Amniotic epithelial cell (primary cell): ENCODE results near the gene FOXL2NB.

Experiments
- DNase-seq: peaks from one replicate; pipeline ENCODE4 v3.0.0-alpha.2; 2010; ENCODE audit warnings: low read depth

FOXL2NB gene

GRCh38 chr3:138945709-138946662 lies 1.0 kb upstream of the FOXL2NB start:
- DNase-seq, result no peak

GRCh38 chr3:138947495-138948121 lies 591 bp downstream of the FOXL2NB start:
- no peak for DNase-seq

- no peak for DNase-seq
These were observed 1.5 kb downstream of the FOXL2NB start for GRCh38 chr3:138948371-138949001.

- no peak for DNase-seq
These were observed 2.0 kb downstream of the FOXL2NB start for GRCh38 chr3:138949002-138949418.

GRCh38 chr3:138949445-138950005 lies 2.5 kb downstream of the FOXL2NB start:
- DNase-seq, result no peak

- DNase-seq, result peak; percentile 20
These were observed 3.1 kb downstream of the FOXL2NB start for GRCh38 chr3:138950006-138950644.

GRCh38 chr3:138950701-138951100 lies 3.7 kb downstream of the FOXL2NB start:
- no peak for DNase-seq

- no peak for DNase-seq
These were observed 13.4 kb downstream of the FOXL2NB start for GRCh38 chr3:138960417-138960852.

- no peak for DNase-seq
These were observed 16.0 kb downstream of the FOXL2NB start for GRCh38 chr3:138962854-138963560.

- no peak for DNase-seq
These were observed 17.2 kb downstream of the FOXL2NB start for GRCh38 chr3:138964264-138964663.

GRCh38 chr3:138964923-138965322 lies 17.9 kb downstream of the FOXL2NB start:
- DNase-seq, result no peak

GRCh38 chr3:138971766-138972320 lies 24.8 kb downstream of the FOXL2NB start:
- DNase-seq, result no peak

- DNase-seq, result no peak
These were observed 25.9 kb downstream of the FOXL2NB start for GRCh38 chr3:138972941-138973340.

- peak; percentile 1 for DNase-seq
These were observed 27.4 kb downstream of the FOXL2NB start for GRCh38 chr3:138974462-138974861.

GRCh38 chr3:138975351-138975750 lies 28.3 kb downstream of the FOXL2NB start:
- no peak for DNase-seq

- DNase-seq, result no peak
These were observed 29.0 kb downstream of the FOXL2NB start for GRCh38 chr3:138976047-138976446.

- no peak for DNase-seq
These were observed 37.8 kb downstream of the FOXL2NB start for GRCh38 chr3:138984816-138985215.

- no peak for DNase-seq
These were observed 38.9 kb downstream of the FOXL2NB start for GRCh38 chr3:138985932-138986331.

- DNase-seq, result no peak
These were observed 40.2 kb downstream of the FOXL2NB start for GRCh38 chr3:138987181-138987580.

GRCh38 chr3:138995706-138996105 lies 48.7 kb downstream of the FOXL2NB start:
- no peak for DNase-seq
